Astrocyte of the cerebellum (primary cell): ENCODE measurements around the gene FBXL22.

Experiments
- DNase-seq: peaks from one replicate; pipeline ENCODE4 v3.0.0-alpha.2; 2011; ENCODE audit warnings: low read depth
- H3K4me3 ChIP-seq: 2 replicates; pipeline ENCODE4 v1.5.1; 2011; ENCODE audit warnings: mild to moderate bottlenecking, low read depth, low read length, moderate library complexity
- CTCF ChIP-seq: IDR thresholded peaks from 2 replicates; pipeline ENCODE4 v1.5.1; 2012; ENCODE audit warnings: low read length, low read depth, moderate library complexity, mild to moderate bottlenecking; ENCODE audit errors: missing control alignments
- in situ Hi-C: cut with HindIII; loops from 2 replicates; pipeline ENCODE4 v1.10.0; 2017; ENCODE audit warnings: low sequenced_read_pairs

FBXL22 gene

GRCh38 chr15:63623232-63623969, 26.2 kb downstream of the FBXL22 start:
- no peak for DNase-seq
- in situ Hi-C loops = no loop called here
- no peak for TF ChIP-seq CTCF
- H3K4me3 ChIP-seq = no peak overlapping the region

- no peak for DNase-seq
- in situ Hi-C loops = no loop called here
- no peak for TF ChIP-seq CTCF
- H3K4me3 ChIP-seq = no peak overlapping the region
Measured at GRCh38 chr15:63626955-63627354, 29.8 kb downstream of the FBXL22 start.

GRCh38 chr15:63628123-63628822, 31.1 kb downstream of the FBXL22 start:
- in situ Hi-C loops = no loop called here
- TF ChIP-seq CTCF = no peak
- DNase-seq = no peak
- H3K4me3 ChIP-seq = no peak overlapping the region

GRCh38 chr15:63630036-63630751, 33.0 kb downstream of the FBXL22 start:
- DNase-seq = no peak
- TF ChIP-seq CTCF = no peak
- H3K4me3 ChIP-seq = no peak overlapping the region
- in situ Hi-C loops = no loop called here

- no peak overlapping the region for H3K4me3 ChIP-seq
- no peak for TF ChIP-seq CTCF
- DNase-seq = no peak
- in situ Hi-C loops = no loop called here
Measured at GRCh38 chr15:63633312-63633711, 36.1 kb downstream of the FBXL22 start.

GRCh38 chr15:63634154-63634553, 37.0 kb downstream of the FBXL22 start:
- TF ChIP-seq CTCF = no peak
- H3K4me3 ChIP-seq = no peak overlapping the region
- DNase-seq = no peak
- in situ Hi-C loops = no loop called here
